Calu3 (cell line): ENCODE results near the gene CD2. TPM values are rescaled to one million over a fixed set of nuclear protein-coding genes. Genes with fewer than 3 reads are reported as not detected.

ENCODE experiments used
- BruUV-seq: library from RNA; stranded (reverse); fragments of 400-500 nt; replicated peaks from 2 replicates; lab custom pipeline; 2021; lab: Mats Ljungman, UMichigan
- CTCF ChIA-PET: fragments of 300-600 bp; sonication (Branson Sonifier 250); formaldehyde crosslinking; loops from one replicate; lab custom pipeline; 2022; ENCODE audit warnings: antibody characterized with exemption; lab: Charles Lee
- DNase-seq: peaks from one replicate; pipeline ENCODE4 v3.0.0; 2022
- H3K27ac Mint-ChIP-seq: one replicate; pipeline ENCODE4 v1.8.0; 2022; ENCODE audit warnings: mixed read lengths; ENCODE audit not compliant: unreplicated experiment
- H3K27me3 Mint-ChIP-seq: one replicate; pipeline ENCODE4 v1.8.0; 2022; ENCODE audit warnings: mixed read lengths; ENCODE audit not compliant: unreplicated experiment
- H3K36me3 Mint-ChIP-seq: one replicate; pipeline ENCODE4 v1.8.0; 2022; ENCODE audit warnings: mild to moderate bottlenecking, moderate library complexity, mixed read lengths; ENCODE audit not compliant: insufficient read depth, unreplicated experiment
- H3K4me1 Mint-ChIP-seq: one replicate; pipeline ENCODE4 v1.8.0; 2022; ENCODE audit warnings: mild to moderate bottlenecking, low read depth, mixed read lengths; ENCODE audit not compliant: unreplicated experiment
- H3K4me3 Mint-ChIP-seq: one replicate; pipeline ENCODE4 v1.8.0; 2022; ENCODE audit warnings: mild to moderate bottlenecking, low read depth, moderate library complexity, mixed read lengths; ENCODE audit not compliant: unreplicated experiment
- H3K9me3 Mint-ChIP-seq: one replicate; pipeline ENCODE4 v1.8.0; 2022; ENCODE audit warnings: low read depth, mixed read lengths; ENCODE audit not compliant: unreplicated experiment
- CTCF ChIP-seq: fragments of 200-600 bp; IDR thresholded peaks from one replicate; pipeline ENCODE4 v1.8.0; 2022; ENCODE audit warnings: antibody characterized with exemption; ENCODE audit not compliant: unreplicated experiment
- intact Hi-C: fragments of 100-400 bp; cut with micrococcal nuclease; formaldehyde crosslinking; loops from one replicate; pipeline ENCODE4 v1.10.0; 2022; ENCODE audit not compliant: unreplicated experiment
- total RNA-seq: library from RNA; stranded (reverse); gene quantifications from 2 replicates; pipeline ENCODE4 v1.2.3, GENCODE V29; 2022

CD2 gene
- total RNA-seq, 1 experiment from 2014 or later = not detected

GRCh38 chr1:116768416-116769103, 14.3 kb downstream of the CD2 start:
- H3K27me3 Mint-ChIP-seq = no peaks in the 10 kb centered on the region
- no peaks in the 10 kb centered on the region for H3K4me1 Mint-ChIP-seq
- no peak overlapping the region for H3K27ac Mint-ChIP-seq
- no peak for TF ChIP-seq CTCF
- intact Hi-C loops = loop anchor here (10.0 kb wide), 1 partner anchor 46 kb away; no protein-coding TSS in a partner anchor
- no peaks in the 10 kb centered on the region for H3K36me3 Mint-ChIP-seq
- BruUV-seq = no TSS peak
- H3K9me3 Mint-ChIP-seq = no peaks in the 10 kb centered on the region
- H3K4me3 Mint-ChIP-seq = no peak overlapping the region
- CTCF ChIA-PET = no interaction called here
- no peak for DNase-seq

- Mint-ChIP-seq H3K9me3 (no peaks in the 10 kb centered on the region), H3K4me1 (no peaks in the 10 kb centered on the region), H3K4me3 (no peak overlapping the region), H3K27ac (no peak overlapping the region), H3K36me3 (no peaks in the 10 kb centered on the region), H3K27me3 (no peaks in the 10 kb centered on the region)
- TF ChIP-seq CTCF = no peak
- no peak for DNase-seq
- CTCF ChIA-PET = interaction anchor here (1.0 kb wide), 1 partner anchor 32 kb away, joined by 3 read pairs; no protein-coding TSS in a partner anchor
- no TSS peak for BruUV-seq
- intact Hi-C loops = loop anchor here (10.0 kb wide), 1 partner anchor 46 kb away; no protein-coding TSS in a partner anchor
Measured at GRCh38 chr1:116769104-116769452, 14.8 kb downstream of the CD2 start.

GRCh38 chr1:116769561-116769977, 15.3 kb downstream of the CD2 start:
- H3K27ac Mint-ChIP-seq = no peak overlapping the region
- H3K9me3 Mint-ChIP-seq = no peaks in the 10 kb centered on the region
- no peaks in the 10 kb centered on the region for H3K27me3 Mint-ChIP-seq
- TF ChIP-seq CTCF = no peak
- H3K4me3 Mint-ChIP-seq = no peak overlapping the region
- no peaks in the 10 kb centered on the region for H3K4me1 Mint-ChIP-seq
- CTCF ChIA-PET = interaction anchor here (1.0 kb wide), 1 partner anchor 32 kb away, joined by 3 read pairs; no protein-coding TSS in a partner anchor
- DNase-seq = no peak
- intact Hi-C loops = loop anchor here (10.0 kb wide), 1 partner anchor 45 kb away; no protein-coding TSS in a partner anchor
- BruUV-seq = no TSS peak
- no peaks in the 10 kb centered on the region for H3K36me3 Mint-ChIP-seq

- CTCF ChIA-PET = interaction anchor here (1.0 kb wide), 1 partner anchor 32 kb away, joined by 3 read pairs; no protein-coding TSS in a partner anchor
- Mint-ChIP-seq H3K36me3 (no peaks in the 10 kb centered on the region), H3K27me3 (no peaks in the 10 kb centered on the region), H3K4me1 (no peaks in the 10 kb centered on the region), H3K27ac (no peak overlapping the region), H3K9me3 (no peaks in the 10 kb centered on the region), H3K4me3 (no peak overlapping the region)
- no TSS peak for BruUV-seq
- DNase-seq = no peak
- intact Hi-C loops = loop anchor here (10.0 kb wide), 1 partner anchor 45 kb away; no protein-coding TSS in a partner anchor
- TF ChIP-seq CTCF = no peak
Measured at GRCh38 chr1:116769994-116770393, 15.8 kb downstream of the CD2 start.
